Activated B cell treated with CpG ODN at 0.5 μM for 24 hours (primary cell): ENCODE measurements around the gene SMAD3. TPM values are rescaled to one million over a fixed set of nuclear protein-coding genes. Genes with fewer than 3 reads are reported as not detected.
A peak's percentile ranks its signal among the peaks of the same experiment; 100 is the strongest.

Experiments used
- ATAC-seq: fragments of 200-7000 bp; cut with Tn5 transposase; one replicate; pipeline ENCODE4 v1.10.0; 2021; ENCODE audit warnings: low read depth, mild to moderate bottlenecking, moderate library complexity
- CTCF ChIA-PET: fragments of 350-600 bp; sonication (Branson Sonifier 250); formaldehyde crosslinking; loops from one replicate; lab custom pipeline; 2021; ENCODE audit warnings: antibody characterized with exemption; lab: Charles Lee
- POLR2A ChIA-PET: fragments of 350-600 bp; sonication (Branson Sonifier 250); formaldehyde crosslinking; loops from one replicate; lab custom pipeline; 2021; ENCODE audit warnings: antibody characterized with exemption; lab: Charles Lee
- DNase-seq: peaks from one replicate; pipeline ENCODE4 v3.0.0; 2022
- H3K27ac Mint-ChIP-seq: one replicate; pipeline ENCODE4 v1.8.0; 2020; ENCODE audit warnings: mixed read lengths
- H3K27me3 Mint-ChIP-seq: one replicate; pipeline ENCODE4 v1.8.0; 2021; ENCODE audit warnings: mixed read lengths
- H3K36me3 Mint-ChIP-seq: one replicate; pipeline ENCODE4 v1.8.0; 2021; ENCODE audit warnings: low read depth, mixed read lengths
- H3K4me1 Mint-ChIP-seq: one replicate; pipeline ENCODE4 v1.8.0; 2021; ENCODE audit warnings: mixed read lengths
- H3K4me3 Mint-ChIP-seq: one replicate; pipeline ENCODE4 v1.8.0; 2020; ENCODE audit warnings: mild to moderate bottlenecking, mixed read lengths
- H3K9me3 Mint-ChIP-seq: one replicate; pipeline ENCODE4 v1.8.0; 2020; ENCODE audit warnings: mixed read lengths
- CTCF ChIP-seq: fragments of 200-600 bp; IDR thresholded peaks from one replicate; pipeline ENCODE4 v1.8.0; 2022; ENCODE audit warnings: antibody characterized with exemption, mild to moderate bottlenecking
- intact Hi-C: fragments of 100-400 bp; cut with micrococcal nuclease; formaldehyde crosslinking; loops from one replicate; pipeline ENCODE4 v1.15.1; 2024
- total RNA-seq: library from RNA; stranded (reverse); gene quantifications from 2 replicates; pipeline ENCODE4 v1.2.3, GENCODE V29; 2022

SMAD3 gene
- total RNA-seq, 1 donor from 2014 or later = 118 TPM

DNA sequence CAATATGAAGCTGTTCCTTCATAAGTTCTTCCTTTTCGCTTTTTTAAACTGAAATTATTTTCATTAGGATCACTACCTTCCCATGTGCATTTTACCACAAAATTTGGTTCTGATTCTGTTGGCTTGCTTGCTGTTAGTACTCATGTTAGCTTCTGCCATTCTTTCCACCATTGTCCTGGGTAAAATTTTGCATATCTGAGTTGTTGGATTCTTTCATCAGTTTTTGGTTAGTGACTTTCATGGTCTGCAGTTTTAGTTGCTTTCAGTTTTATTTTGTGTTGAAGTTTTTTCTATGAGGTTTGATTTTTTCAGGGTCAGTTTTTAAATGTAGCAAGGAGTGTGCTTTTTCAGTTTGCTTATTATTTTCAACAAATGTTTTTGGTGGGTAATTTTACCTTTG lies 71.9 kb downstream of the SMAD3 start:
- H3K27me3 Mint-ChIP-seq = no peaks in the 10 kb centered on the region

GRCh38 chr15:67137951-67138848 lies 72.8 kb downstream of the SMAD3 start:
- H3K36me3 Mint-ChIP-seq = peaks cover 28% of the 10 kb centered on the region
- POLR2A ChIA-PET = interaction anchor here (0.6 to 1.7 kb wide), 4 partner anchors 12 to 57 kb away, joined by 3 to 7 read pairs (median 4); no protein-coding TSS in a partner anchor
- no peaks in the 10 kb centered on the region for H3K9me3 Mint-ChIP-seq
- peaks cover 98% of the 10 kb centered on the region for H3K4me1 Mint-ChIP-seq
- DNase-seq (no peak), ATAC-seq (no peak)
- TF ChIP-seq CTCF = no peak
- CTCF ChIA-PET = interaction anchor here (1.2 kb wide), 1 partner anchor 192 kb away, joined by 3 read pairs; no protein-coding TSS in a partner anchor
- no peaks in the 10 kb centered on the region for H3K27me3 Mint-ChIP-seq
- H3K4me3 Mint-ChIP-seq = peak overlapping the region; percentile 15
- peak overlapping the region; percentile 63 for H3K27ac Mint-ChIP-seq
- intact Hi-C loops = no loop called here

More for the DNA sequence above, 71.9 kb downstream of the SMAD3 start:
- Mint-ChIP-seq H3K27ac (peak overlapping the region; percentile 51), H3K4me3 (peak overlapping the region; percentile 33), H3K9me3 (no peaks in the 10 kb centered on the region), H3K36me3 (peaks cover 28% of the 10 kb centered on the region), H3K4me1 (peaks cover 98% of the 10 kb centered on the region)
- ChIA-PET POLR2A (interaction anchor here (0.7 to 1.9 kb wide), 4 partner anchors 16 to 71 kb away, joined by 3 to 8 read pairs (median 5); no protein-coding TSS in a partner anchor), CTCF (interaction anchor here (1.2 kb wide), 1 partner anchor 191 kb away, joined by 3 read pairs; no protein-coding TSS in a partner anchor)
- intact Hi-C loops = no loop called here
- no peak for DNase-seq
- TF ChIP-seq CTCF = no peak
- no peak for ATAC-seq

- POLR2A ChIA-PET = interaction anchor here (1.0 to 1.7 kb wide), 4 partner anchors 9 to 55 kb away, joined by 3 to 6 read pairs (median 5); no protein-coding TSS in a partner anchor
- Mint-ChIP-seq H3K4me1 (peaks cover 97% of the 10 kb centered on the region), H3K4me3 (no peak overlapping the region), H3K9me3 (no peaks in the 10 kb centered on the region), H3K36me3 (peaks cover 28% of the 10 kb centered on the region), H3K27me3 (no peaks in the 10 kb centered on the region), H3K27ac (peak overlapping the region; percentile 74)
- CTCF ChIA-PET = no interaction called here
- DNase-seq (no peak), ATAC-seq (no peak)
- intact Hi-C loops = no loop called here
- TF ChIP-seq CTCF = no peak
These were observed 73.8 kb downstream of the SMAD3 start for GRCh38 chr15:67138891-67139855.

- no peaks in the 10 kb centered on the region for H3K9me3 Mint-ChIP-seq
- H3K4me3 Mint-ChIP-seq = no peak overlapping the region
- H3K27ac Mint-ChIP-seq = peak overlapping the region; percentile 74
- TF ChIP-seq CTCF = no peak
- H3K36me3 Mint-ChIP-seq = peaks cover 23% of the 10 kb centered on the region
- POLR2A ChIA-PET = interaction anchor here (0.6 to 1.7 kb wide), 6 partner anchors 8 to 96 kb away, joined by 3 to 8 read pairs (median 6); no protein-coding TSS in a partner anchor
- DNase-seq = no peak
- peak; percentile 47 for ATAC-seq
- no peaks in the 10 kb centered on the region for H3K27me3 Mint-ChIP-seq
- CTCF ChIA-PET = no interaction called here
- peaks cover 95% of the 10 kb centered on the region for H3K4me1 Mint-ChIP-seq
- intact Hi-C loops = no loop called here
These were observed 74.9 kb downstream of the SMAD3 start for GRCh38 chr15:67140078-67140833.
